ENCODE data around the gene CYP2W1. TPM values are rescaled to one million over a fixed set of nuclear protein-coding genes. Genes with fewer than 3 reads are reported as not detected.

Gene CYP2W1
- polyA plus RNA-seq, 3 donors: 1.1 to 2.6 (median 1.4) TPM

GRCh38 chr7:964401-965231, 18.4 kb upstream of the CYP2W1 start:
- no peak for DNase-seq (ENCODE audit: low read depth in 3 of 3, low spot score in 2 of 3)

- no peak for DNase-seq (ENCODE audit: low read depth in 3 of 3, low spot score in 2 of 3)
These were observed 16.5 kb upstream of the CYP2W1 start for GRCh38 chr7:966291-967069.

- DNase-seq (ENCODE audit: low read depth in 3 of 3, low spot score in 2 of 3): no peak
These were observed 15.5 kb upstream of the CYP2W1 start for GRCh38 chr7:967361-968082.

GRCh38 chr7:968205-969105, 14.5 kb upstream of the CYP2W1 start:
- DNase-seq (ENCODE audit: low read depth in 3 of 3, low spot score in 2 of 3): no peak

- DNase-seq (ENCODE audit: low read depth in 3 of 3, low spot score in 2 of 3): no peak
These were observed 13.6 kb upstream of the CYP2W1 start for GRCh38 chr7:969403-969802.

- no peak for DNase-seq (ENCODE audit: low read depth in 3 of 3, low spot score in 2 of 3)
These were observed 12.2 kb upstream of the CYP2W1 start for GRCh38 chr7:970744-971143.

- DNase-seq (ENCODE audit: low read depth in 3 of 3, low spot score in 2 of 3): no peak
These were observed 10.9 kb upstream of the CYP2W1 start for GRCh38 chr7:972110-972509.

- no peak for DNase-seq (ENCODE audit: low read depth in 3 of 3, low spot score in 2 of 3)
These were observed 10.2 kb upstream of the CYP2W1 start for GRCh38 chr7:972676-973309.

- DNase-seq (ENCODE audit: low read depth in 3 of 3, low spot score in 2 of 3): no peak
These were observed 9.7 kb upstream of the CYP2W1 start for GRCh38 chr7:973312-973711.

GRCh38 chr7:974172-974571, 8.8 kb upstream of the CYP2W1 start:
- DNase-seq (ENCODE audit: low read depth in 3 of 3, low spot score in 2 of 3): no peak

- DNase-seq (ENCODE audit: low read depth in 3 of 3, low spot score in 2 of 3): peak in 2 of 3 donors; percentile 75
These were observed 7.9 kb upstream of the CYP2W1 start, which contains the start of gene COX19 for GRCh38 chr7:974820-975681. TSS of gene COX19 (minus strand) at chr7:975549. CDS start at chr7:975509, 40 bp downstream.

- DNase-seq (ENCODE audit: low read depth in 3 of 3, low spot score in 2 of 3): no peak
These were observed 7.1 kb upstream of the CYP2W1 start for GRCh38 chr7:975702-976473.

- no peak for DNase-seq (ENCODE audit: low read depth in 3 of 3, low spot score in 2 of 3)
These were observed 6.1 kb upstream of the CYP2W1 start for GRCh38 chr7:976901-977325.

- peak in 1 of 3 donors; percentile 67 for DNase-seq (ENCODE audit: low read depth in 3 of 3, low spot score in 2 of 3)
These were observed 5.5 kb upstream of the CYP2W1 start for GRCh38 chr7:977326-978048.

GRCh38 chr7:978049-978346, 5.0 kb upstream of the CYP2W1 start:
- no peak for DNase-seq (ENCODE audit: low read depth in 3 of 3, low spot score in 2 of 3)

- DNase-seq (ENCODE audit: low read depth in 3 of 3, low spot score in 2 of 3): no peak
These were observed 4.4 kb upstream of the CYP2W1 start for GRCh38 chr7:978416-979091.

GRCh38 chr7:979151-979550, 3.8 kb upstream of the CYP2W1 start:
- DNase-seq (ENCODE audit: low read depth in 3 of 3, low spot score in 2 of 3): no peak
